IMR-90 (cell line): ENCODE measurements around the gene SOX3. TPM values are rescaled to one million over a fixed set of nuclear protein-coding genes. Genes with fewer than 3 reads are reported as not detected.
A peak's percentile ranks its signal among the peaks of the same experiment; 100 is the strongest.

ENCODE experiments used
- ATAC-seq: fragments of 200-7000 bp; cut with Tn5 transposase; 2 replicates; pipeline ENCODE4 v1.9.1; 2020; ENCODE audit warnings: low read depth, mild to moderate bottlenecking, moderate library complexity
- Bru-seq: library from RNA; stranded (reverse); fragments of 400-500 nt; gene quantifications from one replicate; lab custom pipeline; 2021; lab: Mats Ljungman, UMichigan
- BruChase-seq, 2 experiments: library from RNA; stranded (reverse); fragments of 400-500 nt; gene quantifications; one replicate each; lab custom pipeline; 2021; lab: Mats Ljungman, UMichigan
- BruUV-seq: library from RNA; stranded (reverse); fragments of 400-500 nt; replicated peaks from 2 replicates; lab custom pipeline; 2021; lab: Mats Ljungman, UMichigan
- CTCF ChIA-PET: fragments of 300-600 bp; formaldehyde crosslinking; extraction: SDS; loops from one replicate; lab custom pipeline; 2021; ENCODE audit warnings: antibody characterized with exemption; lab: Yijun Ruan, JAX
- POLR2A ChIA-PET: fragments of 300-600 bp; sonication (Branson Sonifier 250); formaldehyde crosslinking; loops from one replicate; lab custom pipeline; 2022; ENCODE audit warnings: antibody characterized with exemption; ENCODE audit not compliant: unreplicated experiment; lab: Charles Lee
- DNase-seq: peaks from one replicate; pipeline ENCODE4 v3.0.0; 2013
- H2AFZ ChIP-seq: replicated peaks from 2 replicates; pipeline ENCODE3; 2013; ENCODE audit warnings: low read length, mild to moderate bottlenecking; ENCODE audit not compliant: poor library complexity
- H2AK5ac ChIP-seq: 2 replicates; pipeline ENCODE4 v1.6.1; 2013; ENCODE audit warnings: low read depth, low read length, inconsistent platforms
- H2AK9ac ChIP-seq: replicated peaks from 2 replicates; pipeline ENCODE3; 2013; ENCODE audit warnings: mild to moderate bottlenecking, low read depth, low read length, moderate library complexity; ENCODE audit not compliant: poor library complexity
- H2BK120ac ChIP-seq: 2 replicates; pipeline ENCODE4 v1.6.1; 2013; ENCODE audit warnings: low read depth, low read length, inconsistent platforms
- H2BK15ac ChIP-seq: 3 replicates; pipeline ENCODE4 v1.6.1; 2013; ENCODE audit warnings: low read depth, low read length, inconsistent platforms
- H2BK20ac ChIP-seq: 2 replicates; pipeline ENCODE4 v1.6.1; 2013; ENCODE audit warnings: low read depth, mild to moderate bottlenecking, inconsistent platforms, low read length, moderate library complexity
- H2BK5ac ChIP-seq: 2 replicates; pipeline ENCODE4 v1.6.1; 2013; ENCODE audit warnings: mild to moderate bottlenecking, low read depth, low read length, inconsistent platforms; ENCODE audit not compliant: poor library complexity, severe bottlenecking
- H3K14ac ChIP-seq: replicated peaks from 2 replicates; pipeline ENCODE4 v1.6.1; 2013; ENCODE audit warnings: low read depth, low read length, inconsistent platforms
- H3K18ac ChIP-seq: 2 replicates; pipeline ENCODE4 v1.6.1; 2013; ENCODE audit warnings: low read depth, low read length, control low read depth
- H3K23ac ChIP-seq: 2 replicates; pipeline ENCODE4 v1.6.1; 2013; ENCODE audit warnings: low read depth, low read length, inconsistent platforms
- H3K27ac ChIP-seq: 2 replicates; pipeline ENCODE4 v1.5.1; 2013; ENCODE audit warnings: mild to moderate bottlenecking, control low read depth, low read length; ENCODE audit not compliant: insufficient read depth
- H3K27me3 ChIP-seq: 2 replicates; pipeline ENCODE4 v1.6.1; 2013; ENCODE audit warnings: low read length; ENCODE audit not compliant: control insufficient read depth, insufficient read depth
- H3K36me3 ChIP-seq: 2 replicates; pipeline ENCODE4 v1.6.1; 2013; ENCODE audit warnings: low read length, mixed read lengths; ENCODE audit not compliant: control insufficient read depth, insufficient read depth
- H3K4ac ChIP-seq: 2 replicates; pipeline ENCODE4 v1.6.1; 2013; ENCODE audit warnings: low read depth, low read length, inconsistent platforms
- H3K4me1 ChIP-seq: 2 replicates; pipeline ENCODE4 v1.6.1; 2013; ENCODE audit warnings: low read length, mixed read lengths; ENCODE audit not compliant: control insufficient read depth, insufficient read depth
- H3K4me2 ChIP-seq: 2 replicates; pipeline ENCODE4 v1.6.1; 2013; ENCODE audit warnings: low read depth, mild to moderate bottlenecking, control low read depth, low read length, moderate library complexity
- H3K4me3 ChIP-seq: 2 replicates; pipeline ENCODE4 v1.5.1; 2013; ENCODE audit warnings: low read depth, mild to moderate bottlenecking, control low read depth, low read length, moderate library complexity; ENCODE audit not compliant: insufficient read depth
- H3K56ac ChIP-seq: 2 replicates; pipeline ENCODE4 v1.6.1; 2013; ENCODE audit warnings: low read length, inconsistent platforms; ENCODE audit not compliant: insufficient read depth; ENCODE audit errors: extremely low read depth
- H3K79me1 ChIP-seq, 2 experiments: 2 replicates each; pipeline ENCODE4 v1.6.1; 2013; ENCODE audit warnings: low read length in 2 of 2, inconsistent platforms in 1 of 2, low read depth in 1 of 2
- H3K9ac ChIP-seq: 2 replicates; pipeline ENCODE4 v1.6.1; 2013; ENCODE audit warnings: low read depth, low read length, control low read depth
- H3K9me1 ChIP-seq: 2 replicates; pipeline ENCODE4 v1.6.1; 2013; ENCODE audit warnings: low read length, inconsistent platforms; ENCODE audit not compliant: insufficient read depth
- H3K9me3 ChIP-seq: 2 replicates; pipeline ENCODE4 v1.6.1; 2013; ENCODE audit warnings: low read length; ENCODE audit not compliant: control insufficient read depth, insufficient read depth
- H4K20me1 ChIP-seq: 2 replicates; pipeline ENCODE4 v1.6.1; 2013; ENCODE audit warnings: low read length, inconsistent platforms; ENCODE audit not compliant: insufficient read depth
- H4K5ac ChIP-seq: 2 replicates; pipeline ENCODE4 v1.6.1; 2013; ENCODE audit warnings: mild to moderate bottlenecking, low read depth, low read length, control low read depth
- H4K8ac ChIP-seq, 2 experiments: 2 replicates each; pipeline ENCODE4 v1.6.1; 2013; ENCODE audit warnings: low read depth in 2 of 2, low read length in 2 of 2, control low read depth in 1 of 2, inconsistent platforms in 1 of 2
- H4K91ac ChIP-seq: 2 replicates; pipeline ENCODE4 v1.6.1; 2013; ENCODE audit warnings: low read depth, low read length, inconsistent platforms; ENCODE audit not compliant: insufficient read depth
- BHLHE40 ChIP-seq: fragments of 150-350 bp; IDR thresholded peaks from 2 replicates; pipeline ENCODE4 v1.6.1; 2016; ENCODE audit warnings: mild to moderate bottlenecking, low read depth, low read length
- CHD1 ChIP-seq: IDR thresholded peaks from 2 replicates; pipeline ENCODE4 v1.6.1; 2012; ENCODE audit warnings: low read depth, low read length, improper control_type of control experiment
- CTCF ChIP-seq: conservative IDR thresholded peaks from 2 replicates; pipeline ENCODE4 v1.5.1; 2012; ENCODE audit warnings: mild to moderate bottlenecking, low read depth, low read length, improper control_type of control experiment
- ELK1 ChIP-seq: fragments of 150-350 bp; IDR thresholded peaks from 2 replicates; pipeline ENCODE4 v1.6.1; 2016; ENCODE audit warnings: low read depth, mild to moderate bottlenecking, low read length, moderate library complexity, borderline replicate concordance
- FOS ChIP-seq: fragments of 150-350 bp; IDR thresholded peaks from 2 replicates; pipeline ENCODE4 v1.6.1; 2016; ENCODE audit warnings: low read depth, low read length
- MAFK ChIP-seq: IDR thresholded peaks from 2 replicates; pipeline ENCODE4 v1.6.1; 2012; ENCODE audit warnings: low read depth, low read length, improper control_type of control experiment
- MAZ ChIP-seq: IDR thresholded peaks from 2 replicates; pipeline ENCODE4 v1.6.1; 2012; ENCODE audit warnings: low read depth, mild to moderate bottlenecking, low read length, improper control_type of control experiment, moderate library complexity, borderline replicate concordance
- NFE2L2 ChIP-seq: fragments of 150-350 bp; IDR thresholded peaks from 2 replicates; pipeline ENCODE4 v1.6.1; 2016; ENCODE audit warnings: low read depth, mild to moderate bottlenecking, low read length
- POLR2A ChIP-seq: IDR thresholded peaks from 2 replicates; pipeline ENCODE4 v1.6.1; 2012; ENCODE audit warnings: mild to moderate bottlenecking, low read depth, low read length
- RCOR1 ChIP-seq: IDR thresholded peaks from 2 replicates; pipeline ENCODE4 v1.6.1; 2012; ENCODE audit warnings: mild to moderate bottlenecking, low read length, improper control_type of control experiment; ENCODE audit not compliant: insufficient replicate concordance
- SMC3 ChIP-seq: fragments of 150-350 bp; IDR thresholded peaks from 2 replicates; pipeline ENCODE4 v1.6.1; 2016; ENCODE audit warnings: low read depth, mild to moderate bottlenecking, antibody characterized with exemption, low read length, moderate library complexity
- USF2 ChIP-seq: fragments of 150-350 bp; IDR thresholded peaks from 2 replicates; pipeline ENCODE4 v1.6.1; 2017; ENCODE audit warnings: mild to moderate bottlenecking, antibody characterized with exemption, low read length, low read depth
- WGBS, 2 experiments: methylation state at CpG; one replicate each; pipeline versions ENCODE4 v1.1.5 to v1.1.7; 2013; ENCODE audit warnings: missing lambda C conversion rate in 2 of 2; ENCODE audit not compliant: insufficient read length in 1 of 2; ENCODE audit errors: extremely low coverage in 2 of 2; 5-methylcytosine and 5-hydroxymethylcytosine counted together
- dilution Hi-C: fragments of 300-500 bp; cut with HindIII; formaldehyde crosslinking; loops from one replicate; pipeline ENCODE4 v1.14.3; 2018; ENCODE audit warnings: low sequenced_read_pairs; ENCODE audit not compliant: unreplicated experiment
- in situ Hi-C: fragments of 300-500 bp; cut with MboI; formaldehyde crosslinking; loops from 3 replicates; pipeline ENCODE4 v1.14.3; 2019; ENCODE audit warnings: low sequenced_read_pairs, inconsistent platforms, mixed read lengths
- intact Hi-C: fragments of 100-400 bp; cut with micrococcal nuclease; formaldehyde crosslinking; loops from 2 replicates; pipeline ENCODE4 v1.10.0; 2022
- long read RNA-seq: library from polyadenylated mRNA; unstranded; transcript quantifications from one replicate; pipeline ENCODE4 v2.0.0, GENCODE V29; 2021; ENCODE audit not compliant: unreplicated experiment
- polyA plus RNA-seq, 3 experiments: library from polyadenylated mRNA; depleted of rRNA; stranded (reverse); fragments of >200 nt; gene quantifications; 2 replicates each; pipeline ENCODE4 v1.2.3, GENCODE V29; 2012; ENCODE audit warnings: low replicate concordance in 1 of 3
- total RNA-seq: library from RNA; depleted of rRNA; stranded (reverse); fragments of >200 nt; gene quantifications from 2 replicates; pipeline ENCODE4 v1.2.3, GENCODE V29; 2012; rRNA removed

The SOX3 gene
- total RNA-seq (not detected in 2 replicates), polyA plus RNA-seq (2012; rRNA removed) (0.03 TPM in 1 of 2 replicates, not detected in the other), Bru-seq, nascent RNA (not detected), BruChase-seq, experiment 1, labeled RNA remaining after a 6-hour chase (percentile 17 among the genes with signal in this experiment), BruChase-seq, experiment 2, labeled RNA remaining after a 2-hour chase (not detected)
- 0.03 TPM in 1 of 2 replicates, not detected in the other for polyA plus RNA-seq (2012; cell fraction: cytosol; rRNA removed)
- not detected in 2 replicates for polyA plus RNA-seq (2012; cell fraction: nucleus; rRNA removed; ENCODE audit: low replicate concordance)
- long read RNA-seq = 0 reads

- intact Hi-C loops = loop anchor here (10.0 kb wide), 1 partner anchor 450 kb away; no protein-coding TSS in a partner anchor
- Histone ChIP-seq H3K27me3 (peaks cover 81% of the 10 kb centered on the region), H2AK9ac (no peak within 1 kb of the TSS), H3K36me3 (no peaks in the 10 kb centered on the region), H3K14ac (no peak within 1 kb of the TSS), H3K4me2 (peak within 1 kb of the TSS; percentile 54), H2BK5ac (no peak within 1 kb of the TSS), H3K79me1 (no peaks in the 10 kb centered on the region), H2AFZ (peak within 1 kb of the TSS; percentile 16), H3K9me3 (peaks cover 10% of the 10 kb centered on the region; the same call in 1 of the 2 replicates), H3K27ac (no peak within 1 kb of the TSS), H3K9ac (no peak within 1 kb of the TSS), H2BK120ac (no peak within 1 kb of the TSS), H2BK15ac (no peak within 1 kb of the TSS), H4K20me1 (no peaks in the 10 kb centered on the region), H3K9me1 (no peaks in the 10 kb centered on the region), H3K4me3 (peak within 1 kb of the TSS; percentile 33), H3K4ac (no peak within 1 kb of the TSS), H3K4me1 (no peaks in the 10 kb centered on the region), H4K5ac (no peak within 1 kb of the TSS), H4K91ac (no peak within 1 kb of the TSS), H2BK20ac (no peak within 1 kb of the TSS), H3K23ac (no peak within 1 kb of the TSS), H3K56ac (no peak within 1 kb of the TSS), H3K18ac (no peak within 1 kb of the TSS), H2AK5ac (no peak within 1 kb of the TSS), H4K8ac (no peak within 1 kb of the TSS)
- POLR2A ChIA-PET = no interaction called here
- dilution Hi-C loops = no loop called here
- no peak for ATAC-seq
- WGBS, 2 experiments = 35% methylated on average over 62 of the region's 87 CpGs; no CpG with 5 or more reads in 1 of the 2 experiments
- DNase-seq = no peak
- in situ Hi-C loops = no loop called here
- BruUV-seq = no TSS peak
- CTCF ChIA-PET = no interaction called here
- TF ChIP-seq FOS = no peak
- no peak for TF ChIP-seq MAFK
- no peak for TF ChIP-seq CTCF
- TF ChIP-seq SMC3 = no peak
- TF ChIP-seq ELK1 = no peak
- no peak for TF ChIP-seq USF2
- no peak for TF ChIP-seq BHLHE40
- TF ChIP-seq POLR2A = no peak
- TF ChIP-seq RCOR1 = no peak
- no peak for TF ChIP-seq NFE2L2
- no peak for TF ChIP-seq MAZ
- TF ChIP-seq CHD1 = no peak
These were observed at the start of gene SOX3 for GRCh38 chrX:140504371-140505324. SOX3 (minus strand) TSS chrX:140505069; CDS start chrX:140505060, 9 bp downstream.
